GM21381 (cell line): ENCODE measurements around the gene PARN.
"Not testable (repeated sequence)": the region's sequence is repeated elsewhere in the genome, so short reads cannot be mapped to it uniquely, and the experiment has no call there.

ENCODE experiments used
- ATAC-seq: cut with Tn5 transposase; IDR thresholded peaks from one replicate; pipeline ENCODE4 v1.9.1; 2021; ENCODE audit warnings: mild to moderate bottlenecking, moderate library complexity; ENCODE audit not compliant: unreplicated experiment

Gene PARN

GRCh38 chr16:14445937-14446715 lies 183.9 kb downstream of the PARN start:
- ATAC-seq: no peak

DNA sequence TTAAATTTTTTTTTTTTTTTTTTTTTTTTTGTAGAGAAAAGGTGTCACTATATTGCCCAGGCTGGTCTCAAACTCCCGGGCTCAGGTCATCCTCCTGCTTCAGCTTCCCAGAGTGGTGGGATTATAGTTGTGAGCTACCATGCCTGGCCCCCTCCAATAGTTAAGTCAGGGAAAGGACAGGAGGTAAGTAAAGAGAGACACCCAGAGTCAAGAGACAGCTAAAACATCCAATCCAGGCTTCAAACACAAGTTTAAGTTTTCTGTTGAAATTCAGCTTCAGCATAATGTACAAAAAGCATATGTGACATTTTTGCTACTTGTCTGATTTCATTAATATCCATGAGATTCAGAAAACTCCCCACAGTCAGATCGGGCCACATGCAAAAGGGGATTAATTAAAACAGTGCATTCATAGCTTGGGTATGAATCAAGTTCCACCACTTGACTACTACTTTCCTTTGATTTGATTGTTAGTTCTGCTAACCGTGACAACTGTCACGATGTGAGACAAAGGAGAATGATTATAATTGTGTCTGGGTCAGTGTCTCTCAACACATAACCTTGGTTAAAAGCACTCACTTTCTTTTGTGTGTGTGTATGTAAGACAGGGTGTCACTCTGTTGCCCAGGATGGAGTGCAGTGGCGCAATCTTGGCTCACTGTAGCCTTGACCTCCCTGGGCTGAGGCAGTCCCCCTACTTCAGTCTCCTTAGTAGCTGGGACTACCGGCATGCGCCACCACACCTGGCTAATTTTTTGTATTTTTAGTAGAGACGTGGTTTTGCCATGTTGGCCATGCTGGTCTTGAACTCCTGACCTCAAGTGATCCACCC lies 184.9 kb downstream of the PARN start:
- ATAC-seq: no peak

DNA sequence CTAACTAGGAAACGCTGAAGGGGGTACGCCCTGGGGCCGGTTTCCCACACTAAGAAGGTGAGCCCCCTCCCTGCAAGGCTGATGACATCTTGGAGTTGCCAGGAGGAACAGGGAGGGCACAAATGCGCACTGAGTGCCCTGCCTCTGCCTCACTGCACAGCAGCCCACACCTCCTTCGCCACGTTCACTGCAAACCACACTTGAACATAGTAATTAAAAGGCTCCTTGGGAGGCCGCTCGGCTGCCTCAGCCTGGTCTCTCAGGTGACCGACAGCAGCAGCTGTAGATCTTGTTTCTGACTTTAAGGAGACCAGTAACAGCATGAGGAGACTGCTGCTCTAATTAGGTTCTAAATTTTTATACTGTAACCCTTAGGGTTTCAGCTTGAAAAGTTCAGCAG lies 188.5 kb downstream of the PARN start:
- not testable (repeated sequence) for ATAC-seq

- ATAC-seq: no peak
These were observed 191.8 kb downstream of the PARN start for GRCh38 chr16:14438256-14438655.

GRCh38 chr16:14437426-14437825 lies 192.6 kb downstream of the PARN start:
- no peak for ATAC-seq

DNA sequence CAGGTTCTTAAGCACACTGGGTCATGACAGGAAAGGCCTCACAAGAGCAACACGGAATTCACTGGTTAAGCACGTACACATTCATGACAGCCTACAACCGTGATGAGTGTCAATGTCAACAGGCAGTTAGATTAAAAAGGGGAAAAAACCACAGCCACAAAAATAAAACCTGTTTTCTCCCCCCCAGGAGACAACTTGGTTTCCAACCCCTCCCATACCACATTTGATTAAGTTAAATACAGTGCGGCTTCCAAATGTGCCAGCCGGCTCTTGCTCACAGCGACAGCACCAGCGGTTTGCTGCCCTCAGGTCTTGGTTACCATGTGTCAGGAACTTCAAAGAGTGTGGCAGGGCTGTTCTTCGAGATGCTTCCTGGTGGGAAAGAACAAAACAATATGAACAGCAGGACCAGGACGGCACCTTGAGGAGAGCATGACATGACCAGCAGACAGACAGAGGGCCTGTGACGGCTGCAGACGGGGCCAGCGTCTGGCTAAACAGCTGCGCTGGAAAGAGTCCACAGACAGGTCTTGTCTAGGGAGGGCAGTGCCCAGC lies 193.6 kb downstream of the PARN start:
- ATAC-seq: no peak

DNA sequence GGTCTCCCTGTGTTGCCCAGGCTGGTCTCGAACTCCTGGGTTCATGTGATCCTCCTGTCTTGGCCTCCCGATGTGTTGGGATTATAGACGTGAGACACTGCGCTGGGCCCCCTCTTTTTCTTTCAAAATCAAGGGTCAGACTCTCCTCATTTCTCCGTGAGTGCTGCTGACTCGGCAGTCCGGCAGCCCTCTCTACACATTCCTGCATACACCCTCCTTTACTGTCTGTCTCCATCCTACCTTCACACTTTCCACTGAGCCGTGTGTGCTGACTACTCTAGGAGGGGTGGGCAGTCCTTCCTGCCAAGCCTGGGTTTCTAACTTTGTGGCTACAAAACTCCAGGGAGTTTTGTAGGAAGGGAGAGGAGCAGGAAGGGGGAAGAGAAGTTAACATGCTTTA lies 195.2 kb downstream of the PARN start:
- ATAC-seq: no peak

DNA sequence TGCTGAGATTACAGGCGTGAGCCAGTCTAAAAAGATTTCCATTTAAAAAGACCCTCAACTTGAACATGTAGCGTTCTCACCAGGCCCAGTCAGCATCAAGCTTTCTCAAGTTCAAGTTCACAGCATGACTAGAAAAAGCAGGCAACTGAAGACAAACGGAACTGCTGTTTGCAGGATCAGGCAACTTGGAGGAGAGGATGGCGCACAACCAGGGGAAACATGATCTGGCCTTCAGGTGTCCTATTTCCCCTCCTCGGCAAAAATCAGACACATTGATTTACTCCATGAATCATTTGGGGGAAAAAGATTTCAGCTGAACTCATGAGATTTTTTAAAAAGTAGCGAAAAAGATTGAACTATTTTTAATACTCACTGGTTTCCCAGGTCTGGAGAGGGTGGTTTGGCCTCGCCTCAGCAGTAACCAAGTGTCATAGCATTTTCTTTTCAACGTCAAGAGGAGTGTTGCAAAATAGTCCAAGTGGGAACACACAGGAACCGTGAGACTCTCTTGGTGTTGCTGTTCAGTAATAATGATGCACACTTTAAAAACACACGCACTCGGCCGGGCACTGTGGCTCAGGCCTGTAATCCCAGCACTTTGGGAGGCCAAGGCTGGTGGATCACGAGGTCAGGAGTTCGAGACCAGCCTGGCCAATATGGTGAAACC lies 201.0 kb downstream of the PARN start:
- not testable (repeated sequence) for ATAC-seq

GRCh38 chr16:14428043-14428442 lies 202.0 kb downstream of the PARN start:
- no peak for ATAC-seq

- ATAC-seq: no peak
These were observed 202.6 kb downstream of the PARN start for GRCh38 chr16:14427371-14427948.

DNA sequence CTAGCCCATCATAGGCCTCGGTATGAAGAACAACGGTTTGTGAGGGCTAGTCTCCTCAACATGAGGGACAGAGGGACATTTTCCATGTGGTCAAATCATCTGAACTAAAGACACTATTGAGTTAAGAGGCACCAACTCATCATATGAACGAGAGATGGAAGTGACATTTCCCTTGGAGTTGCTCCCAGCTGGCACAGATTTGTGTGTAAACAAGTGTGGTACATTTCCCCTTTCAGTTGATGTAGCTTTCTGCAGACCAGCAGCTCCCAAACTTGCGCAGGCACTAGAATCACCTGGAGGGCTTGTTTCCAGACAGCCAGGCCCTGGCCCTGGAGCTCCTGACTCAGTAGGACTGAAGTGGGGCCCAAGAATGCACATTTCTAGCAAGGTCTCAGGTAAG lies 205.5 kb downstream of the PARN start:
- no peak for ATAC-seq

- ATAC-seq: no peak
These were observed 206.7 kb downstream of the PARN start for GRCh38 chr16:14423344-14423743.

- ATAC-seq: no peak
These were observed 209.2 kb downstream of the PARN start for GRCh38 chr16:14420721-14421488.

GRCh38 chr16:14420243-14420642 lies 209.8 kb downstream of the PARN start:
- ATAC-seq: not testable (repeated sequence)

- no peak for ATAC-seq
These were observed 210.2 kb downstream of the PARN start for GRCh38 chr16:14419817-14420216.

- ATAC-seq: no peak
These were observed 211.2 kb downstream of the PARN start for GRCh38 chr16:14418795-14419225.

GRCh38 chr16:14416184-14416583 lies 213.9 kb downstream of the PARN start:
- ATAC-seq: no peak

GRCh38 chr16:14415291-14415690 lies 214.8 kb downstream of the PARN start:
- ATAC-seq: no peak

DNA sequence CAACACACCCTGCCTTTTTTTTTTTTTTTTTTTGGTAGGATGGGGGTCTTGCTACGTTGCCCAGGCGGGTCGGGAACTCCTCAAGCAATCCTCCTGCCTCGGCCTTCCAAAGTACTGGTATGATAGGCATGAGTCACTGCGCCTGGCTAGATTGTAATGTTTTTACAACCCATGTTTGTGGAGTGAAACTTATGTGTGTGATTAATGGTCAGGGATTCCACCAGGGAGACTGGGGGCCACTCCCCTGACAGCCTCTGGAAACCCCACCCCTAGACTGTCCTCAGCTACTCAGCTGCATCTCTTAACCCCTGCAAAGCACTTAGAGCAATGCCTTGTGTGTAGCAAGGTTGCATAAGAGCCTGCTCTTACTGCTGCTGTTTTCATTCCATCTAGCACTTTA lies 220.5 kb downstream of the PARN start:
- ATAC-seq: no peak

GRCh38 chr16:14407786-14408399 lies 222.2 kb downstream of the PARN start:
- ATAC-seq: no peak
